ENCODE data around the gene DPP6.
A peak's percentile ranks its signal among the peaks of the same experiment; 100 is the strongest.

The DPP6 gene

DNA sequence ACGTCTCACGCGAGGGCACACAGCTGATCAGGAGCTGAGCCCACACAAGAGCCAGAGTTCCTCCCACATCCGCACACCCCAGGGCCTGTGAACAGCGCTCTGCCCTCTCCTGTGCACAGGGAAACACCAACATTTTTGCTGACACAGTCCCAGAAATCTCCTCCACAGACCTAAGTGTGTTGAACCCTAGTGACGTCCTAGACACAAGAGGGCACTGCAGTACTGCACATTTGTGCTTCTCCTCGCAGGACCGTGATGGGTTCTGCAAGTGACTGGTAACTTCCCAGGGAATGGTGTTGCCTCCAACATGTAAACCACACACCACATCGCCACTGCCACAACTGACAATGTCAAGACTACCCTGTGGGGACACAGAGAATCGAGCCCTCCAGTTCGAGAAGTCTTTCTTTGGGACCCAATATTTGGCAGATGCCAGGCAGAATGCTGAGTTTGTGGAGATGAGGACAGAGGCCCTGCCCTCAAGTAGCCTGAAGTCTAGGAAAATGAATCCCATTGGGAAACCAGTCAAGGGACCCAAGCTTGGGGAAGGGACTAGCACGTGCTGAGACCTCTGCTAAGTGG lies 780.5 kb downstream of the DPP6 start:
- peak; percentile 52 for DNase-seq (ENCODE audit: low spot score)

DNA sequence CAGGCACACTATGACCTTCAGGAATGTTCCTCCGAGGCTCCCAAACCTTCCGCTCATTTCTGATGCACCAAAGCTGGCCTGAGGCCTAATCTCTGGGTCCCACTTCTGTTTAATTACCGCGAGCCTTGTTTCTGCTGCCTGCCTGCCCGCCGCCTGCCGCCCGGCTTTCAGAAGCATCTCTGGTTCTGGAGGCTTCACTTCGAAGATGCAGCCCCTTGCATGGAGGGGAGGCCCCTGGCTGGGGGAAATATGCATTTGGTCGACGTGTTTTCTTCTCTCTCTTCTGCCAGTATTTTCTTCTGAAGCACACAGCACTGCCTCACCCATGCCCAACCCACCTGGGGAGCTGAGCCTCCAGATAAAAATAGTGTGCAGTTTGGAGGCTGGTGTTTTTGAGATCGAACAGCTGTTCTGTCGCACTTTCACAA lies 783.8 kb downstream of the DPP6 start:
- DNase-seq (ENCODE audit: low spot score) = no peak

DNA sequence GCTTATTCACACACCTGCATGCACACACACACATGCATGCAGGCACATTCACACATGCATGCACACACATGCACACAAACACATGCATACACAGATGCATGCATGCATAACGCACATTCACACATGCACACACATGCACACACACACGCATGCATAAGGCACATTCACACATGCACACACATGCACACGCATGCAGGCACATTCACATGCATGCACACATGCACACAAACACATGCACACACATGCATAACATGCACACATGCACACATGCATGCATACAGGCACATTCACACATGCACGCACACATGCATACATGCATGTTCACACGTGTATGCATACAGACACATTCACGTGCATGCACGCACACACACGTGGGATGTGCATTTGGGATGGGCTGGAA lies 784.9 kb downstream of the DPP6 start:
- DNase-seq (ENCODE audit: low spot score) = no peak

DNA sequence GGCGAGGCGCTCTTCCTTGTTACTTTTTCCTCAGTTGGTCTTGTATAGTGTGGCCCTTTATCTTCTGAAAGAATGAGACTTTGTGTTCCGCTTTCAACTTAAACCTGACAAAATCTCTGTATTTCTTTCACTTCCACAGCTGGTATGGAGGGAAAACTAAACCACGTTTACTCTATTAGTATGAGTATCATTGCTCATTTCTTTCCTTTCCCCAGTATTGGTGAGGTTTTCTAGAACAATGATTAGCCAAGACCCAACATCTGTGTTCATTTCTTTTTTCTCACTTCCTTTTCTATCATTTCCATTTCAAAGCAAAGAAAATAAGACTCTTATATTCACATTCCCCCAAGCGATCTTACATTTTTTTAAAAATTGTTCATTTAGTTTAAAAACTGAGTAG lies 785.4 kb downstream of the DPP6 start:
- DNase-seq (ENCODE audit: low spot score) = no peak

DNA sequence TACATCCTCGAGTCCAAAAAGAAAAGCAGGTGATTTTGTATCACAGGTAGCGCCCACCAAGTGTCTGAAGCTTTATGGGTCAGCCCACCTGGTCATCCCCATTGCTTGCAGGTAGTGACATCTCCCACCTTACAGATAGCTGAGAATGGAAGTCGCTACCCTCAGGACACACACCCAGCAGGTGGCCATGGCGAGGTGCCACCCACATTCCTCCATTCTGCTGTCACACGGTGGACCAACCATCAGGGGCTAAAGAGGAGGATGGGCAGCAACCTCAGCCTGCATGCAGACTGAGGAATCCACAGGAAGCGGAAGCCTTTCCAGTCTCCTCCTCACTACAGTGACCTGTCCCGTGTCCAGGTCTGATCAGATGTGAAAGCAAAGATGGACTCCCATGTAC lies 787.9 kb downstream of the DPP6 start:
- no peak for DNase-seq (ENCODE audit: low spot score)

DNA sequence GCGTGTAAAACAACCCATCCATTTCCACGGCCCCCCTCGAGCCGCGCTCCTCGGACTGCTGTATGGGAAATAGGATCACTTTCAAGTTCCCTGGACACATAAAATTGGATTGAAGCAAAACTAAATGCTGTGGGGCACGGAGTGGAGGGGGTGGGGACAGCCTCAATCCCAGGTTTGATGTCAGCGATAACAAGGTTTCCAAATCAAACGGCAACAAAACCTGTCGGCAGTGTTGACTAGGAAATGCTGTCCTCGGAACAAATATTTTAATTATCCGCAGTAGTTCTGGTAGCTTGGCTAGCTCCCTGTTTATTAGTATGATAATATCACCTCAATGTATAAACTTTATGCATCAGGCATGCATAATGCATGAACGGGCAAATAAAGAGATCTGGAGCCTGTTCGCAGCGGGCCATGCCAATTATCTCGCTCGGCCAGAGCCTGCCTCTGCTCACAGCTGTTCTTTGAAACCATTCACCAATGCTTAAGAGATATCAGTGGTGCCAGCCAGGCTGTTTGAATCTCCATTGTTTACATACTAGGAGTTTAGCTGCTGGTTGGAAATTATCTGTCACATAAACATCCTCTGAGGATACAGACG lies 789.6 kb downstream of the DPP6 start:
- DNase-seq (ENCODE audit: low spot score) = no peak

DNA sequence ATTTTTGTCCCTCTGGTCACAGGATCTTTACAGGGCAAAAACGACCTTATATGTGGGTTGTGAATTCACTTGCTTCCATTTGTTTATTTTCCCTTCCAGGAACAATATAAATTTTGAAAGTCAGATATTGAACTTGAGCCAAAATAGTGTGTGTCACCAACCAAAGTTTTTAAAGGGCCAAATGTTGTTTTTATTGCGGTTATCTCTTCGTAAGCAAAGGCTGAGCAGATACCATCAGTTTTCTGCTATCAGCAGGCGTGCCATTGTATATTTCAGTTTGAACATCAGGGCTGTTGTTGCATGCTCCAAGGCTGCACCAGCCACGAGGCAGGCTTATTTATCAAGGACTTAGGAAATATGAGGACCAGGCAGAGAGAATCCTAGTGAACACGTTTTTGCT lies 790.4 kb downstream of the DPP6 start:
- no peak for DNase-seq (ENCODE audit: low spot score)

DNA sequence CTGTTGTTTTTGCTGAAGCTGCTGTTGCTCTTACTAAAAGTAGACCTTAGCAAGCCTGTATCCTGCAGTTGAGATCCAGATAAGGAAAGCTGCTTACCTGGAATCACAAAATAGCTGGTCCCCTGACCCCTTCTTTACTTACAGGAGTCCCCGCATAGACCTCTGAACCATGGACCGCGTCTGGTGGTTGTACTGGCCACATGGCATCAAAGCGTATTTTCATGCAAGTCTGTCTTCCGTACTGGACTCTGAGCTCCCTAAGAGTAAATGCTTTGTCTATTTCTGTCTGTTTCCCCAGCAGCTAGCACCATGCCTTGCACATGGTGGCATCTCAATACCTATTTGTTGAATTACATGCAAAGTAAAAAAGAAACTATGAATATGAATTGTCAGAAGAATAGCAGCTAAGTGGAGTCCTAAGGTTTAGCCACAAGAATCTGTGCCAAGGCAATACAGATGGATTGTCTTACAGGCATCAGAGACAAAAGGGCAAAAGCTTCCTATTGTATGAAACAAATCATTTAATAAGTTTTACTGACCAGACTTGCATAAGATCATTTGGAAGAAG lies 791.6 kb downstream of the DPP6 start:
- no peak for DNase-seq (ENCODE audit: low spot score)

DNA sequence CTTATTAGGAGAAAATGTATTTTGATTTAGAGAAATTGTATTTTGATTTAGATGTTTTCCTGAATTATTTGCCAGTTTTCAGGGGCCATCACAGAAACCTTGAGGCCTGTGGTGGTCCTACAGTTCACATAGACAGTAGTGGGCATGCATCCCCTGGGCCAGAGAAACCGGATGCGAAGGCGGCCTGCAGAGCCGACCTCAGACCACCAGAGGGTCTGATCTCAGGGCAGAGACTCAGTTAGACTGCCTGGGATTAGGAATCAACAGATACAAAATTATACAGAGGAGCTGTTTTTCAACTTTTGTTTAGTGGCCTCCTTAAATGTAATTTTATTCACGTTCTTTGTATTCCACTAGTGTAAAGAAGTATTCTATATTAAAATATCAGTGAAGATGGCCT lies 792.3 kb downstream of the DPP6 start:
- DNase-seq (ENCODE audit: low spot score) = no peak

DNA sequence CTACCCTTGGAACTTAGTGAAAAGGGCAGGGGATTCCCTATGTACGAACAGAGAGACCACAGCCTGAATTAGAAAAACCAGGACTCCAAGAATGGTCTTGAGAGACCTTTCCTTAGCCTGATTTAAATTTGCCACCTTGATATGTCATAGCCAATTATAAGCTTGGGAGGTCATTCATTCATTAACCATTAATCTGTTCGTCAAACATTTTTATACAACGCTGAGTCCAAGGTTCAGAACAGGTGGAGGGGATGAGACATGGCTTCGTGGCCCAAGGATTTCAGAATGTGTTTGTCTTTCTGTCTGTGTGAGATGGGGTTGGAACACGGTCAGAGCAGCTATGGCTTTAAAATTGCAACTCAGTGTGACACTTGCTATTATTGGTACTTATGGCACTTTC lies 792.8 kb downstream of the DPP6 start:
- DNase-seq (ENCODE audit: low spot score) = no peak

DNA sequence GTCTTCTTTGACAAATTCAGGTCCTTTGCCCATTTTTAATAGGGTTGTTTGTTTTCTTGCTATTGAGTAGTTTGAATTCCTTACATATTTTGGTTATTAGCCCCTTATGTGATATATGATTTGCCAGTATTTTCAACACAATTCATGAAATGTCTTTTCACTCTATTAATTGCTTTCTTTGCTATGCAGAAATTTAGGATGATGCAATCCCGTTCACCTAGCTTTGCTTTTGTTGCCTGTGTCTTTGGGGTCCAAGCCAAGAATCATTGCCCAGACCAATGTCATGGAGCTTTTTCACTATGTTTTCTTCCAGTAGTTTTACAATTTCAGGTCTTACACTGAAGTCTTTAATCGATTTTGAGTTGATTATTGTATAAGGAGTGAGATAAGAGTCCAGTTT lies 796.3 kb downstream of the DPP6 start:
- DNase-seq (ENCODE audit: low spot score) = no peak

DNA sequence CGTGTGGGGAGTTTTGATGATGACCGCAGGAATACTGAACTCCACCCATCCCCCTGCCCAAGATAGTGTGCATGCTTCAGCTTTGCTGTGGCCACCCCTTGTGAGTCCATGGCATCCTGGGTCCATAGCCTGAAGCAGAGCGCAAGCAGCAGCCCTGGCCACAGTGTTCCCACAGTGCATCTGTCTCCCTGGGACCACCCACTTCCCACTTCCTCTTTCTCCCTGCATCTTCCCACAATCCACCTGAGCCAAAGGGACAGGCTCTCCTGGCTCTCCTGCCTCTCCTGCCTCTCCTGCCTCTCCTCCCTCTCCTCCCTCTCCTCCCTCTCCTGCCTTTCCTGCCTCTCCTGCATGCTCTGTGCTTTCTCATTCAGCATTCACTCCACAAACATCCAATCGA lies 800.0 kb downstream of the DPP6 start:
- no peak for DNase-seq (ENCODE audit: low spot score)

DNA sequence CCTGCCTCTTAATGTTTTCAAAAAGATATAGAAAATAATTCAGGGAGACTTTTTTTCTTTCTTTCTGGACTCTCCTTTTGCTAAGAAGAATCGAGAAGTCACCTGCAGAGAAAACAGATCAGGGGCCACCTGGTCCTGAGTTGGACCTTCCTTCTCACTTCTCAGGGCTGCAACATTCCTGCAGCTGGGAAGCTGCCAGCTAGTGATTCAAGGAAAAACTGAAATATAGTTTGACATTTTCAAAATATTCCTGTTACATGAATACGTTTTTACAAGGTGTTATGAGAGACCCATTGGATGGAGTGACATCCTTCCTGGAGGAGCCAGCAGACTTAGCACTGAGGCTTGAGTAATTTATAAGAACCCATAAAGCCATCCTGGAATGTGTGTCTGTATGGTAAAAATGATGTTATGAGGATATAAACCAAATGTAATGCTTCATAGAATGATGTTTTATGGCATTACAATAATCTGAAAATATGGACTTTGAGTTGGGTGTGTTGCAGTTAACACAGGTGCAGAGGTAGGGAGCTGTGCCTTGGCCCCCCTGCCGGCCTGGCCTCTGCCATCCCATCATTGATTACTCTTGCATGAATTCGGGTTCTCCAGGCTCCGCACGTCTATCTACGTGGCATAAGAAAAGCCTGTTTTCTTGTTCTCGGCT lies 801.0 kb downstream of the DPP6 start:
- DNase-seq (ENCODE audit: low spot score) = no peak

DNA sequence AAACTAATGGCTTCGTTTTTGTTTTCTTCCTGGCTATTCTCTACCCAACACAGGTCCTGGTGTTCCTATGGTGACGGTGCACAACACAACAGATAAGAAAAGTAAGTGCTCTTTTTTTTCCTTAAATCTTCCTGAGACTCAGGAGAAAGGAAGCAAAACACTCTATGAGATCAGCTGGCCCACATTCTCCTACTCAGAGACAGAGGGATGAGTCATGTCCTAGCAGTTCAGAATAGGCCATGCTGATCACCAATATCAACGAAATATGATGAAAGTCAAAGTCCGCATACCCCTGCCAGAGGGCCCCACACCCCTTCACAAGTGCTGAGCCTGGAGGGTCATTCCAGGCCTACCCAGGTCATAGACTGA lies 801.5 kb downstream of the DPP6 start:
- DNase-seq (ENCODE audit: low spot score) = no peak

DNA sequence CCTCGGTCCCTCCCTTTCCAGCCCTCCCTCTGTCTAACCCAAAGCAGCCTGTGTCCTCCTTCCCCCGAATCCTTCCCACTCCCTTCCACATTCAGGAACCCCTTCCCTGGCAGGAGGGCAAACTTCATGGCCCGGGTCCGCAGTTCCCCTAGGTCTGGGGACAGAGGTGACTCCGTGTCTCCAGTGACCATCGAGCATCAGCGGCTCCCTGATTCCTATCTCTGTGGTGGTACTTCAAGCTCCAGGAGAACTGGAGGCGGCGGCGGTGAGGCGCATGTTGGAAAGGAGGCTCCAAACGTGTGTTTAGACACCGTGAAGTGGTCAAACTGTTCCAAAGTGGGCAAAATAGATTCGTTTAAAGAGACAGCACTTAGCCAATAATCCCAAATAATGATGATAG lies 802.6 kb downstream of the DPP6 start:
- no peak for DNase-seq (ENCODE audit: low spot score)

DNA sequence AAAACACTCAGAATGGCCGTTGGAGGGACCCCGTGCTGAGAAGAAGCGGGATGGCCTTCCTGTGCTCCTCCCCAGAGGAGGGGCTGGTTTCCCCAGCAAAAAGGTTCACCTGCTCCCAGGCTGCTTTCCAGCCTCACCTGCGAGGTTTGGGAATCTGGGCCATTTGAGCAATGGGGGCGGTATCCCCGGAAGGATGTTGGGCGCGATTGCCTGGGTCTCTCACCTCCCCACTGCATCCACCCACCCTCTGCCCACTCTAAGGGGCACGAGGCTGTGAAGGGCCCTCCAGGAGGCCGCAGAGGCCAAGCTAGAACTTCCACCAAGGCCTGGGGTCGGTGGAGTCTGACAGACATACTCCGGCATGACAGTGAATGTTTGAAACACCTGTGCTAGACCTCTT lies 803.2 kb downstream of the DPP6 start:
- DNase-seq (ENCODE audit: low spot score) = no peak

DNA sequence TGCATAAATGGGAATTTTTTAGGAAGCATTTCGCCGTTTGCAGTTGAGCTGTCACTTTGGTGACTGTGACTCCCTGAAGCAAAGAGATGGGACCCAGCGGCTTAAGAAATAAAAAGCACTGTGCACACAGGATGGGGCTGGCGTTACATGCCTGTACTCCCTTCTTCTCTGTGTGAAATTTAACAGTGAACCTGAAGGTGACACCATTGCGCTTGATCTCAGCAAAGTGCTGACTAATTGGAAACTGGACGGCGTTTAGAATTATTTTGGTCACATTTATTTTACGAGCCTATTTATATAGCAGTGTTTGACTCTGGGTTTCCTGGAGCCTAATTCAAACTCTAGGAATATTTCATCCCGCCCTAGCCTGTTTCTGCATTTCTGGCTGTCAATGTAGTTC lies 804.5 kb downstream of the DPP6 start:
- DNase-seq (ENCODE audit: low spot score) = no peak

DNA sequence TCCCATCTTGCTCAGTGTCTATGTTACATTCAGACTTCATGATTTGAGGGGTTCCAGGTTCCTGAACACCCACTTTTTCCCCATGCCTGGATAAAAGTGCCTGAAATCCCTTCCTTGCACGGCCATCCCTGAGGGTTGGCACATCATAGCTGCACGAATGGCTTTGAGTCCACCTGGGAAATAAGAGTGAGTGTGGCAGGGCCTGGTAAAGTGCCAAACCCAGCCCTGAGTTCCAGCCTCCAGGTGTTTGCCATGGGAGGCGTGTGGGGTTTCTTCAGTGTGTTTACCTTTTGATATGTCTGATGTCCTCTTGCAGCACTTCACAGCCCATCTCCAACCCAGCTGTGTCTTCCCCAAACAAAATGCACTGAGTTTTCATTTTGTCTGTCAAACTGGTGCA lies 805.0 kb downstream of the DPP6 start:
- no peak for DNase-seq (ENCODE audit: low spot score)

DNA sequence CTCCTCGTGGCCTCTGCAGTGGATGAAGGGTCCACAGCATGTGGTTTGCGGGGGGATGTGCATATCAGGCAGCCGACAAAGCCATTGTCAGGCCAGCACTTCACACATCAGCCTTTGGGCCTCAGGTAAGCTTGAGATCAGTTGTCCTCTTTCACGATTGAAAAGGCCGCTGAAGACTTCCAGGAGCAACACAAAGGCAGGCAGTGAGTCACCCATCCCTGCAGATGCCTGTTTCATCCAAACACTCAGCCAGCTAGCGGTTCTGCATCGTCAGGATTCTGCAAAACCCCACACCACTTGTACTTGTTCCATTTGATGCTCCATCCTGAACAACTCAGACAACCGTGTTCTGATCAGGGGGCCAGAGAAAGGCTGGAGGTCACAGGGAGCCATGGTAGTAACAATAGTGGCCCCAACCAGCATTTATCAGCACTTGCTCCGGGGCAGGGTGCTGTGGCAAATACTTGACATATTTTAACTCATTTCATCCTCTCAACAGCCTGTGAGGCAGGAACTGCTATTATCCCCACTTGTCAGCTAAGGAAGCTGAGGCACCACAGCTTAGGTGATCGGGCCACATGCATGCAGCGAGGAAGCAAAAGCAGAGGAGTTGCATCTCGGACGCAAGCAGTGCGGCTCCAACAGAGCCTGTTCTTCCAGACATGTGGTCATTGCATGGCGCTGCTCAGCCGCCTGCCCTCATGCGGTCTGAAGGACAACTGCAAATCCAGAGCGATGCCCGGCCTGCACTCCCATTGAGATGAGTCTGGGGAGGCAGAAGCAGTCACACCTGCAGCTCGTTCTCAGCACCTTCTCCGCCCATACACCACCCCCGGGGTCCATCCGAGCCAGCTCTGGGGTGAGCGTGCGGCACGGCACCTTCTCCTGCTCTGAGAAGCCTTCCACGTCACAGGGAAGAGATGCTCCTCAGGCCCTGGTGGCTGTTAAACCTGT lies 805.8 kb downstream of the DPP6 start:
- DNase-seq (ENCODE audit: low spot score) = no peak

DNA sequence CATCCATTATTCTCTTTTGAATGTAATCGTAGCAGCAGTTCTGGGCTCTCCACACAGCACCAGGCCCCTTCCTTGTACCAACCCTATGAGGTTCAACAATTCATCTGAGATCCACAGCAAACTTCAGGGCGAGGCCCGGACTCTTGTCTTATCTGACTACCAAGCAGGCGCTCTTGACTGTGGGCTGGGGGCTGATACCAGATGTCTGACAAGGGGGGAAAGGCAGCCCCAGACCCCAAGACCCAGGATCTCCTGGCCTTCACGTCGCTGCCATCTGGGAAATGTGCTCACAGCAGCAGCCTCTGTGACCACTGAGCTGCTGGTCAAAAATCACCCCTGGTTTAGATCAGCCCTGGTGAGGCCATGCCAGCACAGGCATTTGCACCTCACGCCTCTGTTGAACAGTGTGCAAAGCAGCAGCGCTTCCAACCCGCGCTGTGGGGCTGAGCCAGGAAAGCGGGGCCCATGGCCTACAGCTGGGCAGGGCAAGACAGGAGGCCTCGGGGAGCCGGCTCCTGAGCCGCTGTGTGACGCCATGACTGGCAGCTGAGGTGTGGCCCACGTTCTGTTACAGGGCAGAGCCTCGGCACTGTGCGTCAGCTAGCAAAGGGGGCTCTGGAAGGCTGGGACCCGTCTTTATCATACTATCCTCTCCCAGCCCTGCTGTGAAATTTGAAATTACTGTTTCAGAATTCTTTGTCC lies 806.8 kb downstream of the DPP6 start:
- DNase-seq (ENCODE audit: low spot score) = no peak

DNA sequence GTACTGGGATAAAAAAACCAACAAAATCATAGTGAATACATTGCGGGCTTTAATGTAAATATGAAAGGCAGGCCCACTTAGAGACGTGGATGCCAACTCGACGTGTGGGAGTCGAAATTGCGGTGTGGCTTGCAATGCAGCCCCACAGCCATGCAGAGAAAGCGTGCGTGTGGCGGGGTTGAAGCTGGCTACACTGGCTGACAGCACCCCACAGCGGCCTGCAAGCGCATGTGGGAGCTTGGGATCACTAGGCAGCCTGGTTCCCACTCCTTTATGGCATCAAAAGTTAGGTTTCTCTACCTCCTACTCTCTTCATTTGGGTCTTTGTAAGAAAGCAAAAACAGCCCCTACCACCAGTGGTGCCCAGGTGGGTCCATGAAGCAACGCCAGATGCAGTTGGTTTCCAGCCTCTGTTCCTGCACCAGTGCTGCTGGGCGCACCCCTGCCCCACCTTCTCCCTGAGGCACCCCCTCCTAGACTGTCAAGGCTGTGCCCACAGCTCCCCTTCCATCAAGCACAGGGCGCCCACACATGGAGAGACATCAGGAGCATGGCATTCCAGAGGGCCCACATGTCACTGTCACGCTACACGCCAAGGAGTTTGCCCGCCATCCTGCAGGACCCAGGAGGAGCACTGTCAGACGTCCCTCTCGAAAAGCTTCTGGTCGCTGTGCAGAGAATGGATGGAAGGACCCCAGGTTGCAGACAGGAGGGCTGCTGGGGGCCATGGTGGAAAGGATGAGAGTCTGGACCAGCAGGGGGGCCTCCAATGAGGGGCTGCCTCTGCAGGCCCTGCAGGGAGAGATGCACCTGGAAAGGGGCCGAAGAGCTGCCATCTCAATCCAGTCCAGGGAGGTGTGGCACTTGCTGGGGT lies 807.8 kb downstream of the DPP6 start:
- no peak for DNase-seq (ENCODE audit: low spot score)
